K562 (cell line): Measurements from ENCODE around the gene PTPRE. TPM values are rescaled to one million over a fixed set of nuclear protein-coding genes. Genes with fewer than 3 reads are reported as not detected.

Experiments used
- RBM17 ChIP-seq: fragments of 200-400 bp; formaldehyde crosslinking; IDR thresholded peaks from 2 replicates; pipeline ENCODE4 v1.6.1; 2017; ENCODE audit warnings: low read depth, mild to moderate bottlenecking, low read length, borderline replicate concordance
- RBM39 ChIP-seq: fragments of 200-400 bp; formaldehyde crosslinking; optimal IDR thresholded peaks from 2 replicates; pipeline ENCODE3; 2018; ENCODE audit warnings: low read depth, low read length
- SMARCB1 ChIP-seq: IDR thresholded peaks from 2 replicates; pipeline ENCODE4 v1.6.1; 2011; ENCODE audit warnings: improper control_type of control experiment, low read depth; ENCODE audit not compliant: insufficient read length
- TAF7 ChIP-seq: fragments of 450-650 bp; IDR thresholded peaks from 2 replicates; pipeline ENCODE4 v1.6.1; 2016; ENCODE audit warnings: missing genetic modification characterization, missing compliant biosample characterization
- ZNF133 ChIP-seq: fragments of 250-450 bp; sonication (Bioruptor Pico); IDR thresholded peaks from 2 replicates; pipeline ENCODE4 v1.4.0; 2020; ENCODE audit warnings: mild to moderate bottlenecking
- polyA plus RNA-seq, 8 experiments: library from polyadenylated mRNA; depleted of rRNA in 4 of 8; stranded (reverse) in 5 of 8; unstranded in 3 of 8; fragments of >200 nt; fragmentation: Nextera tagmentation in 2 of 8; fragmentation: Illumina TruSeq in 1 of 8; extraction: Ambion mirVana in 2 of 8; extraction: Trizol in 1 of 8; gene quantifications; 2 replicates each; pipeline versions ENCODE4 v1.2.1 to v1.2.3, GENCODE V29; 2011 to 2014; ENCODE audit warnings: inconsistent platforms in 1 of 8, missing spikeins in 1 of 8
- total RNA-seq, 7 experiments: library from RNA; depleted of rRNA in 6 of 7; stranded (reverse); fragments of >200 nt in 6 of 7; fragmentation: Illumina TruSeq in 2 of 7; extraction: Trizol in 2 of 7; gene quantifications; 2 replicates each; pipeline versions ENCODE4 v1.2.1 to v1.2.3, GENCODE V29; 2011 to 2021; ENCODE audit warnings: low replicate concordance in 1 of 7
- TF ChIP-seq, protein P1 (sequence below): fragments of 450-650 bp; IDR thresholded peaks from 2 replicates; pipeline ENCODE4 v1.6.1; 2016; ENCODE audit warnings: low read depth

Gene PTPRE
- total and polyA plus RNA-seq, 9 of the 15 experiments (the other 6 are each of a cell fraction or from before 2014, with no cell fraction given): 0.01 to 0.13 (median 0.04) TPM; not detected in 4

DNA sequence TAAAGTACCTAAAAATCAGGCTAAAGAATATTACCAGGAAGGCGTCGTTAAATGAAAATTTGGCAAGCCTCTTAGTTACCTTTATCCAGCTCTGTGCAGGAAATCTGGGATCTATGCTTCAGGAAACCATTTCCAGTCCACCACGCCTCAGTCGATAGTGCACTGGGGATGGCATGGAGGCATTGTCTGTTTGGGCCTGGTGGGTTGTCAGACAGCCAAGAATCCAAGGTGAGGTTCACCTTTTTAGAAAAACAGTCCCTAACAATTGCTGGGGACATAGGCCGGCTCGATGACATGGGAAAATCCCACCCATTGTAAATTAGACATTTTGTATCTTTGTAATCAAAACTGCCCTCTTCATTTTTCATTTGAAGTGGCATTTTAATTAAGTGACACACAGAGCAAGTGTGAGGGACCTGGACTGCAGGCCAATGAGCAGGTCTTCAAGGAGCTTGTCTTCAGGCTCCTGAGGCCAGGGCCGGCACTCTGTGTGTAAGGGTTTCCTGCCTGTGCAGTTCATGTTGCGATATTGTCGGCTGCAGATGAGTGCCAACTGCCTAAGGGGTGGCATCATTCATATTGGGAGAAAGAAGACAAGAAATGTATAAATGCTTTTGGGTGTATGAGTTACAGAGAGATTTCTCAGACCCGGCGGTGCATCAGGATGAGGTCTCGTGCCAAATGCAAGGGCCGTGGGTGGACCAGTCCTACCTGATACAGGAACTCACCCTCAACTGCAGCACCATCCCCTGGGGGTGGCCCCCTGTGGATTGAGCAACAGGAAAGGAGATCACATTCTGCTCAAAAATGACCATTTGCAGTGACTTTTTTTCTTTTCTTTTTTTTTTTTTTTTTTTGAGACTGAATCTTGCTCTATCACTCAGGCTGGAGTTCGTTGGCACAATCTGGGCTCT, 80.8 kb downstream of the PTPRE start (continued):
- TF ChIP-seq, protein P1, sequence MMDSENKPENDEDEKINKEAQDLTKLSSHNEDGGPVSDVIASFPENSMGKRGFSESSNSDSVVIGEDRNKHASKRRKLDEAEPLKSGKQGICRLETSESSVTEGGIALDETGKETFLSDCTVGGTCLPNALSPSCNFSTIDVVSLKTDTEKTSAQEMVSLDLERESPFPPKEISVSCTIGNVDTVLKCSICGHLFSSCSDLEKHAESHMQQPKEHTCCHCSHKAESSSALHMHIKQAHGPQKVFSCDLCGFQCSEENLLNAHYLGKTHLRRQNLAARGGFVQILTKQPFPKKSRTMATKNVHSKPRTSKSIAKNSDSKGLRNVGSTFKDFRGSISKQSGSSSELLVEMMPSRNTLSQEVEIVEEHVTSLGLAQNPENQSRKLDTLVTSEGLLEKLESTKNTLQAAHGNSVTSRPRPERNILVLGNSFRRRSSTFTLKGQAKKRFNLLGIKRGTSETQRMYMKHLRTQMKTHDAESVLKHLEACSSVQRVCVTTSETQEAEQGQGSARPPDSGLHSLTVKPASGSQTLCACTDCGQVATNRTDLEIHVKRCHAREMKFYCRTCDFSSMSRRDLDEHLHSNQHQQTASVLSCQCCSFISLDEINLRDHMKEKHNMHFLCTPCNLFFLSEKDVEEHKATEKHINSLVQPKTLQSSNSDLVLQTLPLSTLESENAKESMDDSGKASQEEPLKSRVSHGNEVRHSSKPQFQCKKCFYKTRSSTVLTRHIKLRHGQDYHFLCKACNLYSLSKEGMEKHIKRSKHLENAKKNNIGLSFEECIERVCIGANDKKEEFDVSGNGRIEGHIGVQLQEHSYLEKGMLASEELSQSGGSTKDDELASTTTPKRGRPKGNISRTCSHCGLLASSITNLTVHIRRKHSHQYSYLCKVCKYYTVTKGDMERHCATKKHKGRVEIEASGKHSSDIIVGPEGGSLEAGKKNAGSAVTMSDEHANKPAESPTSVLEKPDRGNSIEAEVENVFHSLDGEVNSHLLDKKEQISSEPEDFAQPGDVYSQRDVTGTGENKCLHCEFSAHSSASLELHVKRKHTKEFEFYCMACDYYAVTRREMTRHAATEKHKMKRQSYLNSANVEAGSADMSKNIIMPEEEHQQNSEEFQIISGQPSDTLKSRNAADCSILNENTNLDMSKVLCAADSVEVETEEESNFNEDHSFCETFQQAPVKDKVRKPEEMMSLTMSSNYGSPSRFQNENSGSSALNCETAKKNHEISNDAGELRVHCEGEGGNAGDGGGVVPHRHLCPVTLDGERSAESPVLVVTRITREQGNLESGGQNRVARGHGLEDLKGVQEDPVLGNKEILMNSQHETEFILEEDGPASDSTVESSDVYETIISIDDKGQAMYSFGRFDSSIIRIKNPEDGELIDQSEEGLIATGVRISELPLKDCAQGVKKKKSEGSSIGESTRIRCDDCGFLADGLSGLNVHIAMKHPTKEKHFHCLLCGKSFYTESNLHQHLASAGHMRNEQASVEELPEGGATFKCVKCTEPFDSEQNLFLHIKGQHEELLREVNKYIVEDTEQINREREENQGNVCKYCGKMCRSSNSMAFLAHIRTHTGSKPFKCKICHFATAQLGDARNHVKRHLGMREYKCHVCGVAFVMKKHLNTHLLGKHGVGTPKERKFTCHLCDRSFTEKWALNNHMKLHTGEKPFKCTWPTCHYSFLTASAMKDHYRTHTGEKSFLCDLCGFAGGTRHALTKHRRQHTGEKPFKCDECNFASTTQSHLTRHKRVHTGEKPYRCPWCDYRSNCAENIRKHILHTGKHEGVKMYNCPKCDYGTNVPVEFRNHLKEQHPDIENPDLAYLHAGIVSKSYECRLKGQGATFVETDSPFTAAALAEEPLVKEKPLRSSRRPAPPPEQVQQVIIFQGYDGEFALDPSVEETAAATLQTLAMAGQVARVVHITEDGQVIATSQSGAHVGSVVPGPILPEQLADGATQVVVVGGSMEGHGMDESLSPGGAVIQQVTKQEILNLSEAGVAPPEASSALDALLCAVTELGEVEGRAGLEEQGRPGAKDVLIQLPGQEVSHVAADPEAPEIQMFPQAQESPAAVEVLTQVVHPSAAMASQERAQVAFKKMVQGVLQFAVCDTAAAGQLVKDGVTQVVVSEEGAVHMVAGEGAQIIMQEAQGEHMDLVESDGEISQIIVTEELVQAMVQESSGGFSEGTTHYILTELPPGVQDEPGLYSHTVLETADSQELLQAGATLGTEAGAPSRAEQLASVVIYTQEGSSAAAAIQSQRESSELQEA: no peak
- TF ChIP-seq RBM39 (no peak), TAF7 (no peak), ZNF133 (CRISPR knock-in tag) (no peak), SMARCB1 (no peak), RBM17 (no peak)
